Ishikawa (cell line): ENCODE results near the gene ADAMTSL1.

Source experiments
- CEBPB ChIP-seq: IDR thresholded peaks from 2 replicates; pipeline ENCODE4 v1.6.1; 2012
- EP300 ChIP-seq: IDR thresholded peaks from 2 replicates; pipeline ENCODE4 v1.6.1; 2012; ENCODE audit warnings: borderline replicate concordance
- MAX ChIP-seq: IDR thresholded peaks from 2 replicates; pipeline ENCODE4 v1.6.1; 2012
- NFIC ChIP-seq: IDR thresholded peaks from 2 replicates; pipeline ENCODE4 v1.6.1; 2012
- RAD21 ChIP-seq: IDR thresholded peaks from 2 replicates; pipeline ENCODE4 v1.6.1; 2012; ENCODE audit warnings: low read depth
- REST ChIP-seq: IDR thresholded peaks from 2 replicates; pipeline ENCODE4 v1.6.1; 2012; ENCODE audit warnings: low read depth, mild to moderate bottlenecking
- TAF1 ChIP-seq: IDR thresholded peaks from 2 replicates; pipeline ENCODE4 v1.6.1; 2012; ENCODE audit warnings: low read depth, mild to moderate bottlenecking
- USF1 ChIP-seq: IDR thresholded peaks from 2 replicates; pipeline ENCODE4 v1.6.1; 2012
- YY1 ChIP-seq: IDR thresholded peaks from 2 replicates; pipeline ENCODE4 v1.6.1; 2012; ENCODE audit warnings: low read depth

GRCh38 chr9:18516965-18517364, 43.0 kb downstream of the ADAMTSL1 start:
- TF ChIP-seq TAF1, result no peak
- no peak for TF ChIP-seq YY1
- no peak for TF ChIP-seq REST
- TF ChIP-seq USF1, result no peak
- TF ChIP-seq MAX, result no peak
- TF ChIP-seq CEBPB, result no peak
- TF ChIP-seq EP300, result no peak
- TF ChIP-seq NFIC, result no peak
- no peak for TF ChIP-seq RAD21
